T-helper 1 cell treated with Interleukin-12 subunit alpha and Interleukin-12 subunit beta and Interleukin-4 antibody, amounts not matched to agents 30 μg/mL and 1 μg/mL, for 36 hours (primary cell): Measurements from ENCODE around the gene SPACA7.
"Not testable (repeated sequence)": the region's sequence is repeated elsewhere in the genome, so short reads cannot be mapped to it uniquely, and the experiment has no call there.

ENCODE experiments used
- H3K27ac Mint-ChIP-seq: one replicate; pipeline ENCODE4 v1.8.0; 2021; ENCODE audit warnings: mild to moderate bottlenecking, mixed read lengths
- H3K27me3 Mint-ChIP-seq: one replicate; pipeline ENCODE4 v1.8.0; 2021; ENCODE audit warnings: low read depth, mixed read lengths
- H3K36me3 Mint-ChIP-seq: one replicate; pipeline ENCODE4 v1.8.0; 2021; ENCODE audit warnings: low read depth, mixed read lengths
- H3K4me1 Mint-ChIP-seq: one replicate; pipeline ENCODE4 v1.8.0; 2021; ENCODE audit warnings: low read depth, mixed read lengths
- H3K4me3 Mint-ChIP-seq: one replicate; pipeline ENCODE4 v1.8.0; 2021; ENCODE audit warnings: mild to moderate bottlenecking, moderate library complexity, mixed read lengths
- H3K9me3 Mint-ChIP-seq: one replicate; pipeline ENCODE4 v1.8.0; 2021; ENCODE audit warnings: mixed read lengths

The SPACA7 gene

GRCh38 chr13:112363867-112364528 lies 12.2 kb upstream of the SPACA7 start:
- Mint-ChIP-seq H3K9me3 (peaks cover 10% of the 10 kb centered on the region), H3K36me3 (no peaks in the 10 kb centered on the region), H3K4me1 (no peaks in the 10 kb centered on the region), H3K4me3 (no peak overlapping the region), H3K27me3 (no peaks in the 10 kb centered on the region), H3K27ac (no peak overlapping the region)

- Mint-ChIP-seq H3K27ac (no peak overlapping the region), H3K27me3 (no peaks in the 10 kb centered on the region), H3K4me3 (no peak overlapping the region), H3K9me3 (peaks cover 10% of the 10 kb centered on the region), H3K36me3 (no peaks in the 10 kb centered on the region), H3K4me1 (no peaks in the 10 kb centered on the region)
These were observed 9.1 kb upstream of the SPACA7 start for GRCh38 chr13:112366907-112367646.

GRCh38 chr13:112368883-112369282 lies 7.3 kb upstream of the SPACA7 start:
- Mint-ChIP-seq H3K4me1 (no peaks in the 10 kb centered on the region), H3K27me3 (no peaks in the 10 kb centered on the region), H3K4me3 (no peak overlapping the region), H3K36me3 (no peaks in the 10 kb centered on the region), H3K27ac (no peak overlapping the region), H3K9me3 (peaks cover 10% of the 10 kb centered on the region)

GRCh38 chr13:112370311-112370710 lies 5.8 kb upstream of the SPACA7 start:
- Mint-ChIP-seq H3K4me3 (no peak overlapping the region), H3K27ac (no peak overlapping the region), H3K36me3 (no peaks in the 10 kb centered on the region), H3K9me3 (peaks cover 14% of the 10 kb centered on the region), H3K27me3 (no peaks in the 10 kb centered on the region), H3K4me1 (no peaks in the 10 kb centered on the region)

- no peaks in the 10 kb centered on the region for H3K36me3 Mint-ChIP-seq
- H3K4me3 Mint-ChIP-seq = no peak overlapping the region
- H3K9me3 Mint-ChIP-seq = peaks cover 6% of the 10 kb centered on the region
- H3K27me3 Mint-ChIP-seq = no peaks in the 10 kb centered on the region
- no peak overlapping the region for H3K27ac Mint-ChIP-seq
- H3K4me1 Mint-ChIP-seq = no peaks in the 10 kb centered on the region
These were observed 1.9 kb upstream of the SPACA7 start for GRCh38 chr13:112374271-112374670.

GRCh38 chr13:112391746-112392145 lies 15.6 kb downstream of the SPACA7 start:
- Mint-ChIP-seq H3K36me3 (no peaks in the 10 kb centered on the region), H3K27me3 (no peaks in the 10 kb centered on the region), H3K27ac (no peak overlapping the region), H3K4me3 (no peak overlapping the region), H3K4me1 (no peaks in the 10 kb centered on the region), H3K9me3 (no peaks in the 10 kb centered on the region)

- Mint-ChIP-seq H3K36me3 (no peaks in the 10 kb centered on the region), H3K4me3 (no peak overlapping the region), H3K4me1 (no peaks in the 10 kb centered on the region), H3K27me3 (no peaks in the 10 kb centered on the region), H3K9me3 (no peaks in the 10 kb centered on the region), H3K27ac (no peak overlapping the region)
These were observed 16.6 kb downstream of the SPACA7 start for GRCh38 chr13:112392719-112393118.

GRCh38 chr13:112395022-112395421 lies 18.9 kb downstream of the SPACA7 start:
- not testable (repeated sequence) for H3K4me3 Mint-ChIP-seq, H3K9me3 Mint-ChIP-seq, H3K4me1 Mint-ChIP-seq, H3K36me3 Mint-ChIP-seq, H3K27ac Mint-ChIP-seq, H3K27me3 Mint-ChIP-seq

GRCh38 chr13:112395941-112396340 lies 19.8 kb downstream of the SPACA7 start:
- H3K27me3 Mint-ChIP-seq = not testable (repeated sequence)

GRCh38 chr13:112397108-112397507 lies 21.0 kb downstream of the SPACA7 start:
- Mint-ChIP-seq H3K9me3 (no peaks in the 10 kb centered on the region), H3K4me1 (no peaks in the 10 kb centered on the region), H3K36me3 (no peaks in the 10 kb centered on the region), H3K27me3 (no peaks in the 10 kb centered on the region), H3K4me3 (no peak overlapping the region), H3K27ac (no peak overlapping the region)

More at GRCh38 chr13:112395941-112396340, 19.8 kb downstream of the SPACA7 start:
- not testable (repeated sequence) for H3K9me3 Mint-ChIP-seq, H3K4me3 Mint-ChIP-seq, H3K36me3 Mint-ChIP-seq, H3K27ac Mint-ChIP-seq, H3K4me1 Mint-ChIP-seq

GRCh38 chr13:112398347-112398746 lies 22.2 kb downstream of the SPACA7 start:
- not testable (repeated sequence) for H3K9me3 Mint-ChIP-seq, H3K27ac Mint-ChIP-seq, H3K4me3 Mint-ChIP-seq, H3K36me3 Mint-ChIP-seq, H3K27me3 Mint-ChIP-seq, H3K4me1 Mint-ChIP-seq

GRCh38 chr13:112409828-112410227 lies 33.7 kb downstream of the SPACA7 start:
- not testable (repeated sequence) for H3K27ac Mint-ChIP-seq, H3K36me3 Mint-ChIP-seq, H3K4me1 Mint-ChIP-seq, H3K27me3 Mint-ChIP-seq, H3K9me3 Mint-ChIP-seq, H3K4me3 Mint-ChIP-seq

- peaks cover 42% of the 10 kb centered on the region for H3K9me3 Mint-ChIP-seq
- H3K27me3 Mint-ChIP-seq = peaks cover under 1% of the 10 kb centered on the region
- H3K36me3 Mint-ChIP-seq = no peaks in the 10 kb centered on the region
- no peaks in the 10 kb centered on the region for H3K4me1 Mint-ChIP-seq
- no peak overlapping the region for H3K4me3 Mint-ChIP-seq
- no peak overlapping the region for H3K27ac Mint-ChIP-seq
These were observed 40.5 kb downstream of the SPACA7 start for GRCh38 chr13:112416647-112417046.

GRCh38 chr13:112417079-112417478 lies 40.9 kb downstream of the SPACA7 start:
- H3K4me1 Mint-ChIP-seq = no peaks in the 10 kb centered on the region
- H3K9me3 Mint-ChIP-seq = peaks cover 46% of the 10 kb centered on the region
- no peak overlapping the region for H3K27ac Mint-ChIP-seq
- H3K4me3 Mint-ChIP-seq = no peak overlapping the region
- H3K36me3 Mint-ChIP-seq = no peaks in the 10 kb centered on the region
- H3K27me3 Mint-ChIP-seq = no peaks in the 10 kb centered on the region

GRCh38 chr13:112424098-112424497 lies 47.9 kb downstream of the SPACA7 start:
- H3K27me3 Mint-ChIP-seq = peaks cover 3% of the 10 kb centered on the region
- H3K4me1 Mint-ChIP-seq = no peaks in the 10 kb centered on the region
- no peaks in the 10 kb centered on the region for H3K36me3 Mint-ChIP-seq
- H3K4me3 Mint-ChIP-seq = no peak overlapping the region
- no peak overlapping the region for H3K27ac Mint-ChIP-seq
- peaks cover 39% of the 10 kb centered on the region for H3K9me3 Mint-ChIP-seq
